Mucosa of rectum (tissue), 2 donors: ENCODE results near the gene GTF2H1.

Experiments
- H3K27ac ChIP-seq, 2 donors: one replicate each; pipeline ENCODE4 v1.7.0; 2013; ENCODE audit warnings: inconsistent platforms in 2 of 2, low read depth in 2 of 2, low read length in 2 of 2
- H3K27me3 ChIP-seq, 2 donors: one replicate each; pipeline ENCODE4 v1.7.0; 2013; ENCODE audit warnings: low read length in 2 of 2; ENCODE audit not compliant: control insufficient read depth in 2 of 2, insufficient read depth in 2 of 2
- H3K36me3 ChIP-seq, 2 donors: one replicate each; pipeline ENCODE4 v1.7.0; 2013; ENCODE audit warnings: low read length in 2 of 2; ENCODE audit not compliant: control insufficient read depth in 2 of 2, insufficient read depth in 2 of 2
- H3K4me1 ChIP-seq, 2 donors: one replicate each; pipeline ENCODE4 v1.7.0; 2013; ENCODE audit warnings: low read length in 2 of 2, mild to moderate bottlenecking in 1 of 2; ENCODE audit not compliant: control insufficient read depth in 2 of 2, insufficient read depth in 2 of 2
- H3K4me3 ChIP-seq, 2 donors: one replicate each; pipeline ENCODE4 v1.7.0; 2013; ENCODE audit warnings: low read length in 2 of 2
- H3K9ac ChIP-seq, 2 donors: one replicate each; pipeline ENCODE4 v1.7.0; 2013; ENCODE audit warnings: low read length in 2 of 2, low read depth in 1 of 2, mild to moderate bottlenecking in 1 of 2
- H3K9me3 ChIP-seq, 2 donors: one replicate each; pipeline ENCODE4 v1.7.0; 2013; ENCODE audit warnings: low read length in 2 of 2; ENCODE audit not compliant: control insufficient read depth in 2 of 2
- donor health status: healthy.
- donor health status: Normal muscosa, but diverticular disease.

Gene GTF2H1

GRCh38 chr11:18307461-18308139, 14.8 kb upstream of the GTF2H1 start:
- Histone ChIP-seq H3K27ac (no peak overlapping the region), H3K9ac (no peak overlapping the region)

GRCh38 chr11:18308242-18308641, 14.1 kb upstream of the GTF2H1 start:
- Histone ChIP-seq H3K4me3 (no peak overlapping the region), H3K9me3 (no peaks in the 10 kb centered on the region), H3K4me1 (peaks cover 0 to 3% of the 10 kb centered on the region in 2 donors), H3K36me3 (peaks cover 19 to 39% of the 10 kb centered on the region in 2 donors), H3K9ac (no peak overlapping the region), H3K27ac (no peak overlapping the region), H3K27me3 (no peaks in the 10 kb centered on the region)

More at GRCh38 chr11:18307461-18308139, 14.8 kb upstream of the GTF2H1 start:
- Histone ChIP-seq H3K9me3 (no peaks in the 10 kb centered on the region), H3K4me3 (no peak overlapping the region), H3K4me1 (peaks cover 0 to 3% of the 10 kb centered on the region in 2 donors), H3K36me3 (peaks cover 19 to 39% of the 10 kb centered on the region in 2 donors), H3K27me3 (no peaks in the 10 kb centered on the region)

GRCh38 chr11:18309691-18310090, 12.7 kb upstream of the GTF2H1 start:
- no peak overlapping the region for H3K4me3 ChIP-seq
- H3K27me3 ChIP-seq, result no peaks in the 10 kb centered on the region
- no peak overlapping the region for H3K9ac ChIP-seq
- H3K36me3 ChIP-seq, result peaks cover 19 to 37% of the 10 kb centered on the region in 2 donors
- H3K27ac ChIP-seq, result no peak overlapping the region
- H3K4me1 ChIP-seq, result no peaks in the 10 kb centered on the region
- H3K9me3 ChIP-seq, result no peaks in the 10 kb centered on the region

GRCh38 chr11:18310800-18311340, 11.5 kb upstream of the GTF2H1 start:
- Histone ChIP-seq H3K27me3 (no peaks in the 10 kb centered on the region), H3K9ac (no peak overlapping the region), H3K9me3 (no peaks in the 10 kb centered on the region), H3K27ac (no peak overlapping the region), H3K4me1 (no peaks in the 10 kb centered on the region), H3K36me3 (peaks cover 15 to 30% of the 10 kb centered on the region in 2 donors), H3K4me3 (no peak overlapping the region)

- H3K27ac ChIP-seq, result no peak overlapping the region
- no peaks in the 10 kb centered on the region for H3K4me1 ChIP-seq
- H3K4me3 ChIP-seq, result no peak overlapping the region
- no peaks in the 10 kb centered on the region for H3K9me3 ChIP-seq
- peaks cover 15 to 27% of the 10 kb centered on the region in 2 donors for H3K36me3 ChIP-seq
- H3K9ac ChIP-seq, result no peak overlapping the region
- H3K27me3 ChIP-seq, result no peaks in the 10 kb centered on the region
Observed at GRCh38 chr11:18312012-18312411, 10.4 kb upstream of the GTF2H1 start.

- H3K27ac ChIP-seq, result no peak overlapping the region
- H3K4me3 ChIP-seq, result no peak overlapping the region
- H3K9ac ChIP-seq, result no peak overlapping the region
- H3K9me3 ChIP-seq, result no peaks in the 10 kb centered on the region
- H3K36me3 ChIP-seq, result peaks cover 15 to 25% of the 10 kb centered on the region in 2 donors
- no peaks in the 10 kb centered on the region for H3K27me3 ChIP-seq
- no peaks in the 10 kb centered on the region for H3K4me1 ChIP-seq
Observed at GRCh38 chr11:18312663-18313420, 9.5 kb upstream of the GTF2H1 start.

- Histone ChIP-seq H3K27ac (no peak overlapping the region), H3K9ac (no peak overlapping the region), H3K9me3 (no peaks in the 10 kb centered on the region), H3K36me3 (peaks cover 10 to 15% of the 10 kb centered on the region in 2 donors), H3K27me3 (no peaks in the 10 kb centered on the region), H3K4me1 (no peaks in the 10 kb centered on the region), H3K4me3 (no peak overlapping the region)
Observed at GRCh38 chr11:18313965-18314763, 8.2 kb upstream of the GTF2H1 start.

- no peak overlapping the region for H3K27ac ChIP-seq
Observed at GRCh38 chr11:18314784-18315523, 7.4 kb upstream of the GTF2H1 start.

GRCh38 chr11:18315893-18316292, 6.5 kb upstream of the GTF2H1 start:
- Histone ChIP-seq H3K4me1 (peaks cover 0 to 6% of the 10 kb centered on the region in 2 donors), H3K9ac (no peak overlapping the region), H3K9me3 (no peaks in the 10 kb centered on the region), H3K27me3 (no peaks in the 10 kb centered on the region), H3K4me3 (no peak overlapping the region), H3K36me3 (no peaks in the 10 kb centered on the region), H3K27ac (no peak overlapping the region)

More at GRCh38 chr11:18314784-18315523, 7.4 kb upstream of the GTF2H1 start:
- Histone ChIP-seq H3K27me3 (no peaks in the 10 kb centered on the region), H3K9me3 (no peaks in the 10 kb centered on the region), H3K4me3 (no peak overlapping the region), H3K4me1 (no peaks in the 10 kb centered on the region), H3K9ac (no peak overlapping the region), H3K36me3 (peaks cover 7 to 9% of the 10 kb centered on the region in 2 donors)
